ENCODE data around the gene PCNX2.

- TF ChIP-seq IRF2 (CRISPR knock-in tag; IDR thresholded peaks at IDR 0.05), result no peak
- TF ChIP-seq TAF1 (CRISPR knock-in tag; IDR thresholded peaks at IDR 0.05), result no peak
- no peak for TF ChIP-seq HOMEZ (CRISPR knock-in tag; IDR thresholded peaks at IDR 0.05; ENCODE audit: low read depth)
- no peak for TF ChIP-seq NFE2L2 (IDR thresholded peaks at IDR 0.05; ENCODE audit: low read length)
- TF ChIP-seq CTCF (CRISPR knock-in tag; IDR thresholded peaks at IDR 0.05), result no peak
- TF ChIP-seq ZZZ3 (CRISPR knock-in tag; IDR thresholded peaks at IDR 0.05; ENCODE audit: borderline replicate concordance), result no peak
- no peak for TF ChIP-seq CREB3 (CRISPR knock-in tag; IDR thresholded peaks at IDR 0.05)
- TF ChIP-seq STAT5B (CRISPR knock-in tag; IDR thresholded peaks at IDR 0.05), result no peak
- TF ChIP-seq SUZ12 (IDR thresholded peaks at IDR 0.05; ENCODE audit: low read depth, low read length), result no peak
- TF ChIP-seq AHDC1 (CRISPR knock-in tag; IDR thresholded peaks at IDR 0.05; ENCODE audit: borderline replicate concordance), result no peak
- TF ChIP-seq THAP9 (CRISPR knock-in tag; IDR thresholded peaks at IDR 0.05; ENCODE audit: borderline replicate concordance), result no peak
- no peak for TF ChIP-seq ZNF782 (CRISPR knock-in tag; IDR thresholded peaks at IDR 0.05; ENCODE audit: borderline replicate concordance)
- no peak for TF ChIP-seq ZNF280B (CRISPR knock-in tag; IDR thresholded peaks at IDR 0.05; ENCODE audit: borderline replicate concordance)
Measured at GRCh38 chr1:233215135-233215760, 80.3 kb downstream of the PCNX2 start.
